ENCODE measurements around the gene GRIK4. TPM values are rescaled to one million over a fixed set of nuclear protein-coding genes. Genes with fewer than 3 reads are reported as not detected.

The GRIK4 gene
- total RNA-seq, 2 experiments from 2014 or later: not detected

- peaks cover 10% of the 10 kb centered on the region for H3K27me3 Mint-ChIP-seq
- H3K4me3 Mint-ChIP-seq: no peak overlapping the region
- no peaks in the 10 kb centered on the region for H3K9me3 Mint-ChIP-seq
- no peak overlapping the region for H3K27ac Mint-ChIP-seq
- intact Hi-C loops (cut with micrococcal nuclease): no loop called here
- no peaks in the 10 kb centered on the region for H3K4me1 Mint-ChIP-seq (ENCODE audit: low read depth)
- POLR2A ChIA-PET: no interaction called here
- CTCF ChIA-PET: interaction anchor here (0.7 to 1.1 kb wide), 3 partner anchors 27 to 776 kb away, joined by 3 to 5 read pairs (median 3); no protein-coding TSS in a partner anchor
- no peak for DNase-seq
- H3K36me3 Mint-ChIP-seq: no peaks in the 10 kb centered on the region
These were observed 121.0 kb downstream of the GRIK4 start for GRCh38 chr11:120632579-120632978.

GRCh38 chr11:120633616-120634393 is 122.3 kb downstream of the GRIK4 start:
- no peaks in the 10 kb centered on the region for H3K4me1 Mint-ChIP-seq (ENCODE audit: low read depth)
- DNase-seq: no peak
- no peaks in the 10 kb centered on the region for H3K36me3 Mint-ChIP-seq
- H3K27ac Mint-ChIP-seq: no peak overlapping the region
- intact Hi-C loops (cut with micrococcal nuclease): no loop called here
- no peaks in the 10 kb centered on the region for H3K9me3 Mint-ChIP-seq
- POLR2A ChIA-PET: no interaction called here
- peaks cover 10% of the 10 kb centered on the region for H3K27me3 Mint-ChIP-seq
- CTCF ChIA-PET: no interaction called here
- H3K4me3 Mint-ChIP-seq: no peak overlapping the region

GRCh38 chr11:120634706-120635105 is 123.2 kb downstream of the GRIK4 start:
- Mint-ChIP-seq H3K4me1 (ENCODE audit: low read depth) (no peaks in the 10 kb centered on the region), H3K27me3 (peaks cover 12% of the 10 kb centered on the region), H3K27ac (no peak overlapping the region), H3K9me3 (no peaks in the 10 kb centered on the region), H3K4me3 (no peak overlapping the region), H3K36me3 (no peaks in the 10 kb centered on the region)
- CTCF ChIA-PET: no interaction called here
- POLR2A ChIA-PET: no interaction called here
- intact Hi-C loops (cut with micrococcal nuclease): no loop called here
- no peak for DNase-seq

- no peak for DNase-seq
- ChIA-PET CTCF (no interaction called here), POLR2A (no interaction called here)
- no peak overlapping the region for H3K27ac Mint-ChIP-seq
- no peaks in the 10 kb centered on the region for H3K9me3 Mint-ChIP-seq
- intact Hi-C loops (cut with micrococcal nuclease): no loop called here
- H3K4me1 Mint-ChIP-seq (ENCODE audit: low read depth): no peaks in the 10 kb centered on the region
- no peaks in the 10 kb centered on the region for H3K36me3 Mint-ChIP-seq
- no peak overlapping the region for H3K4me3 Mint-ChIP-seq
- peaks cover 13% of the 10 kb centered on the region for H3K27me3 Mint-ChIP-seq
These were observed 123.7 kb downstream of the GRIK4 start for GRCh38 chr11:120635136-120635810.

DNA sequence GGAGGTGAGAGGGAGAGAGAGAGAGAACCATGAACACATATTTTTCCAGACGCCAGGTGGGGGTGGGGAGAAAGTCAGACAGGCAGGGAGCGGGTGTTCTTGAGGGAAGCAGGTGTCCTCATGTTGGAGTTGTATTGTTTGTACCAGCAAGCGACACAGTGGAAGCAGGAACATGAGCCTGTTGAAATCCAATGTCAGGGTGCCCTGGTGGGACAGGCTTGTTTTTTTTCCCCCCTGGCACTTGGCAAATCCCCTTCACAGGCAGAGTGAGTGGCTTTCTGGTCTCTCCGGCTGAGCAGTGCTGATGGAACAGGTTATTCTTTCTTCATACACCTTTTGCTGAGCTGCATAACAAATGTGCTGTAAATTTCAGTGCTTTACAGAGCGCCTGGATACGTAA is 125.6 kb downstream of the GRIK4 start:
- DNase-seq: no peak
- ChIA-PET CTCF (no interaction called here), POLR2A (no interaction called here)
- intact Hi-C loops (cut with micrococcal nuclease): no loop called here
- H3K27ac Mint-ChIP-seq: no peak overlapping the region
- peaks cover 14% of the 10 kb centered on the region for H3K27me3 Mint-ChIP-seq
- no peaks in the 10 kb centered on the region for H3K4me1 Mint-ChIP-seq (ENCODE audit: low read depth)
- no peaks in the 10 kb centered on the region for H3K36me3 Mint-ChIP-seq
- no peak overlapping the region for H3K4me3 Mint-ChIP-seq
- no peaks in the 10 kb centered on the region for H3K9me3 Mint-ChIP-seq

- no peaks in the 10 kb centered on the region for H3K9me3 Mint-ChIP-seq
- intact Hi-C loops (cut with micrococcal nuclease): no loop called here
- peaks cover 26% of the 10 kb centered on the region for H3K27me3 Mint-ChIP-seq
- POLR2A ChIA-PET: no interaction called here
- H3K4me1 Mint-ChIP-seq (ENCODE audit: low read depth): no peaks in the 10 kb centered on the region
- H3K4me3 Mint-ChIP-seq: no peak overlapping the region
- H3K27ac Mint-ChIP-seq: no peak overlapping the region
- no peaks in the 10 kb centered on the region for H3K36me3 Mint-ChIP-seq
- DNase-seq: no peak
- CTCF ChIA-PET: no interaction called here
These were observed 130.8 kb downstream of the GRIK4 start for GRCh38 chr11:120642196-120642894.

DNA sequence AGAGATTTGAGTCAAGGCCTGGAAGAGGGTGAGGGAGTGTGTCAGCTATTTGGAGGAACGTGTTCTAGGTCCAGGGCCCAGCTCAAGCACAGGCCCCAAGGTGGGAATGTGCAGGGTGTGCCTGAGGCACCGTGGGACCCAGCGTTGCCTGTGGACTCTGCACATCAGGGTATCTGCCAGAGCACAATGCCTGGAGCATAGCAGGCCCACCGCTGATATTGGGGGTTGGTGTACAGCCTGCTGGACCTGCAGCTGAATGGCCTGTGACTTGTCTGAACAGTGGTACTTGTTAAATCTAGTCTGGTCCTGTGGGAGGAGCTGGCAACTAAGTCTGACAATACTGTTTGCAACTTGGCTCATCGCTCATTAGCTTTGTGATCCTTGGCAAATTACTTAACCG is 131.7 kb downstream of the GRIK4 start:
- no peaks in the 10 kb centered on the region for H3K9me3 Mint-ChIP-seq
- no peak overlapping the region for H3K4me3 Mint-ChIP-seq
- ChIA-PET POLR2A (no interaction called here), CTCF (no interaction called here)
- intact Hi-C loops (cut with micrococcal nuclease): no loop called here
- DNase-seq: no peak
- no peaks in the 10 kb centered on the region for H3K36me3 Mint-ChIP-seq
- H3K27me3 Mint-ChIP-seq: peaks cover 25% of the 10 kb centered on the region
- H3K27ac Mint-ChIP-seq: no peak overlapping the region
- no peaks in the 10 kb centered on the region for H3K4me1 Mint-ChIP-seq (ENCODE audit: low read depth)

DNA sequence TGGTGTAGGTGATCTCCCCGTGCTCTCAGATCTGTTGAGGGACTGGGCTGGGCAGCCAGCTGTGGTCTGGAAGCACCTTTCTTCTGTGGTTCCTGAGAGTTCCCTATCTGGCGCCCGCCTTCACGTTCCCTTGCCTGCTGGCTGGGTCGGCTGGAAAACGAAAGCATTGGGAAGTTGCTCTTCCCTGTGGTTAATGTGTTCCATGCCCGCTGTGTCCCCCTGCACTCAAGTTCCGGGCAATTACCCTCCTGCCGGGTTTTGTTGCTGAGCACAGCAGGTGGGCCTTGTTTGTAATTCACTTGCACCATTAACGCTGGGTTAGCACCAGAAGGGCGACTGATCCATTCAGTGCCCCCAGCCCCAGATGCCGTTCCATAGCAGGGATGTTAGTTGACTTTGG is 134.1 kb downstream of the GRIK4 start:
- Mint-ChIP-seq H3K27me3 (peaks cover 24% of the 10 kb centered on the region), H3K27ac (no peak overlapping the region), H3K9me3 (no peaks in the 10 kb centered on the region), H3K4me3 (no peak overlapping the region), H3K36me3 (no peaks in the 10 kb centered on the region), H3K4me1 (ENCODE audit: low read depth) (no peaks in the 10 kb centered on the region)
- ChIA-PET CTCF (interaction anchor here (1.6 kb wide), 1 partner anchor 40 kb away, joined by 5 read pairs; no protein-coding TSS in a partner anchor), POLR2A (no interaction called here)
- intact Hi-C loops (cut with micrococcal nuclease): no loop called here
- no peak for DNase-seq

- POLR2A ChIA-PET: no interaction called here
- peaks cover 24% of the 10 kb centered on the region for H3K27me3 Mint-ChIP-seq
- H3K36me3 Mint-ChIP-seq: no peaks in the 10 kb centered on the region
- intact Hi-C loops (cut with micrococcal nuclease): no loop called here
- H3K4me3 Mint-ChIP-seq: no peak overlapping the region
- DNase-seq: no peak
- CTCF ChIA-PET: interaction anchor here (1.6 kb wide), 1 partner anchor 39 kb away, joined by 5 read pairs; no protein-coding TSS in a partner anchor
- H3K9me3 Mint-ChIP-seq: no peaks in the 10 kb centered on the region
- no peak overlapping the region for H3K27ac Mint-ChIP-seq
- H3K4me1 Mint-ChIP-seq (ENCODE audit: low read depth): no peaks in the 10 kb centered on the region
These were observed 134.7 kb downstream of the GRIK4 start for GRCh38 chr11:120646206-120646605.

GRCh38 chr11:120647681-120648080 is 136.1 kb downstream of the GRIK4 start:
- CTCF ChIA-PET: no interaction called here
- no peak overlapping the region for H3K27ac Mint-ChIP-seq
- no peaks in the 10 kb centered on the region for H3K4me1 Mint-ChIP-seq (ENCODE audit: low read depth)
- H3K4me3 Mint-ChIP-seq: no peak overlapping the region
- intact Hi-C loops (cut with micrococcal nuclease): no loop called here
- POLR2A ChIA-PET: no interaction called here
- H3K9me3 Mint-ChIP-seq: no peaks in the 10 kb centered on the region
- peaks cover 18% of the 10 kb centered on the region for H3K27me3 Mint-ChIP-seq
- no peak for DNase-seq
- H3K36me3 Mint-ChIP-seq: no peaks in the 10 kb centered on the region

DNA sequence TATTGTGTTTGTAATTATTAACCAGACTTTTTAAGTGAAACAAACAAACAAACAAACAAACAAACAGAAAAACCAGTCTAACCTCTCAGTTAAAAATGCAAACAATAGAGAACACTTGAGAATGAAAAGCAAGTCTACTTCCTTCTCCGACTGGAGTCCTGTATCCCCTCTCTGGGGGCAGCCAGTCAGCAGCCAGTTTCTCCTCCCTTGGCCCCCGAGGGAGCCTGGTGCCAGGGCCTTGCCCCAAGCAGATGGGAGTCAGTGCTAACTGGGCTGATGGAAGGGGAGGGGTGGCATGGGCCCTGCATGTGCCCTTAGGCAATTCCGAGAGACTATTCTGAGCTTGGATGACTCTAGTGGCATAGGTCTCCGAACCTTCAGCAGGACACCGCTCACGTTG is 137.2 kb downstream of the GRIK4 start:
- H3K4me3 Mint-ChIP-seq: no peak overlapping the region
- no peaks in the 10 kb centered on the region for H3K4me1 Mint-ChIP-seq (ENCODE audit: low read depth)
- H3K36me3 Mint-ChIP-seq: no peaks in the 10 kb centered on the region
- DNase-seq: no peak
- peaks cover 11% of the 10 kb centered on the region for H3K27me3 Mint-ChIP-seq
- no peak overlapping the region for H3K27ac Mint-ChIP-seq
- no peaks in the 10 kb centered on the region for H3K9me3 Mint-ChIP-seq
- intact Hi-C loops (cut with micrococcal nuclease): no loop called here
- ChIA-PET POLR2A (no interaction called here), CTCF (no interaction called here)

DNA sequence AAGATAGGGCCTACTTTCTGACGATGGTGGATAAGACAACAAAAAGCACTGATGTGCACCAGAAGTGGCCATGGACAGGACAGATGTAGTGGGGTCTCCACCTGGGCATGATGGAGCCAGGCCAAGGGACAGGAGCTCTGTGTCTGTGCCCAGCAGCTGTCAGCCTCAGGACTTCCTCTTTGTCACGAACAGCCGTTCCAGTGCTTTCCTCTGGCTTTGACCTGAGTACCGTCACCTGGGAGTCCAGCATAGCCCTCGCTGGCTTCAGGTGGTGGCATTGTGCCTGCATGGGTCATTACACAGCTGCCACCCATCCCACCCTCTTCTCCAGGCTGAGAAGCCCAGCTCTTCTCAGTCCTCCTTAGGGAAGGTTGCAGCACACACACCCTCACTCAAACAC is 137.8 kb downstream of the GRIK4 start:
- POLR2A ChIA-PET: no interaction called here
- CTCF ChIA-PET: interaction anchor here (0.8 kb wide), 1 partner anchor 25 kb away, joined by 3 read pairs; no protein-coding TSS in a partner anchor

More for the DNA sequence above, 137.8 kb downstream of the GRIK4 start:
- Mint-ChIP-seq H3K36me3 (no peaks in the 10 kb centered on the region), H3K9me3 (no peaks in the 10 kb centered on the region), H3K27me3 (peaks cover 11% of the 10 kb centered on the region), H3K27ac (no peak overlapping the region), H3K4me1 (ENCODE audit: low read depth) (no peaks in the 10 kb centered on the region), H3K4me3 (no peak overlapping the region)
- DNase-seq: no peak
- intact Hi-C loops (cut with micrococcal nuclease): no loop called here

All from activated CD4-positive, alpha-beta memory T cell treated with anti-CD3 and anti-CD28 coated beads for 36 hours (primary cell).